GM18517 (cell line): ENCODE results near the gene KIF9.
"Not testable (repeated sequence)": the region's sequence is repeated elsewhere in the genome, so short reads cannot be mapped to it uniquely, and the experiment has no call there.

Experiments used
- ATAC-seq: cut with Tn5 transposase; IDR thresholded peaks from one replicate; pipeline ENCODE4 v1.9.1; 2021; ENCODE audit warnings: mild to moderate bottlenecking, moderate library complexity; ENCODE audit not compliant: unreplicated experiment

Gene KIF9

GRCh38 chr3:47282424-47283192 is at the start of gene KIF9, which contains the start of gene KLHL18:
KIF9 (minus strand) TSS chr3:47282799; CDS start chr3:47277374, 5,425 bp downstream.
KLHL18 (plus strand) TSS chr3:47282944; CDS start chr3:47282966, 22 bp downstream.
- ATAC-seq, result peak; percentile 77

GRCh38 chr3:47324278-47324865 is 41.8 kb upstream of the KIF9 start:
- ATAC-seq, result no peak

- no peak for ATAC-seq
Observed at GRCh38 chr3:47323431-47324277, 41.1 kb upstream of the KIF9 start.

- ATAC-seq, result no peak
Observed at GRCh38 chr3:47319956-47320355, 37.4 kb upstream of the KIF9 start.

- no peak for ATAC-seq
Observed at GRCh38 chr3:47318916-47319315, 36.3 kb upstream of the KIF9 start.

- not testable (repeated sequence) for ATAC-seq
Observed at GRCh38 chr3:47316151-47316550, 33.6 kb upstream of the KIF9 start.

GRCh38 chr3:47315069-47315647 is 32.6 kb upstream of the KIF9 start:
- ATAC-seq, result no peak

- no peak for ATAC-seq
Observed at GRCh38 chr3:47314056-47314764, 31.6 kb upstream of the KIF9 start.

GRCh38 chr3:47313341-47314055 is 30.9 kb upstream of the KIF9 start:
- no peak for ATAC-seq

- ATAC-seq, result no peak
Observed at GRCh38 chr3:47310391-47310790, 27.8 kb upstream of the KIF9 start.

GRCh38 chr3:47309231-47309630 is 26.6 kb upstream of the KIF9 start:
- ATAC-seq, result not testable (repeated sequence)

- ATAC-seq, result no peak
Observed at GRCh38 chr3:47306022-47306421, 23.4 kb upstream of the KIF9 start.

- no peak for ATAC-seq
Observed at GRCh38 chr3:47301456-47301855, 18.9 kb upstream of the KIF9 start.

- ATAC-seq, result no peak
Observed at GRCh38 chr3:47299381-47300318, 17.1 kb upstream of the KIF9 start.

- ATAC-seq, result no peak
Observed at GRCh38 chr3:47298439-47298838, 15.8 kb upstream of the KIF9 start.

- ATAC-seq, result no peak
Observed at GRCh38 chr3:47296562-47297302, 14.1 kb upstream of the KIF9 start.

- no peak for ATAC-seq
Observed at GRCh38 chr3:47295976-47296375, 13.4 kb upstream of the KIF9 start.

- no peak for ATAC-seq
Observed at GRCh38 chr3:47295322-47295721, 12.7 kb upstream of the KIF9 start.
